SK-N-SH treated with all-trans-retinoic acid at 6 μM for 48 hours (cell line): ENCODE data around the gene EXOC1.

ENCODE experiments used
- ATAC-seq: fragments of 200-7000 bp; cut with Tn5 transposase; 3 replicates; pipeline ENCODE4 v1.9.1; 2020; ENCODE audit warnings: mild to moderate bottlenecking, moderate library complexity
- BACH2 ChIP-seq: fragments of 250-450 bp; sonication (Bioruptor Pico); IDR thresholded peaks from 2 replicates; pipeline ENCODE4 v1.9.0; 2021; ENCODE audit warnings: mild to moderate bottlenecking, borderline replicate concordance
- CSDC2 ChIP-seq: fragments of 250-450 bp; sonication (Bioruptor Pico); IDR thresholded peaks from 2 replicates; pipeline ENCODE4 v1.5.0; 2020; ENCODE audit warnings: mild to moderate bottlenecking, moderate library complexity
- ESRRG ChIP-seq: fragments of 250-450 bp; sonication (Bioruptor Pico); IDR thresholded peaks from 2 replicates; pipeline ENCODE4 v1.6.1; 2021; ENCODE audit warnings: mild to moderate bottlenecking
- GLIS3 ChIP-seq: fragments of 250-450 bp; sonication (Bioruptor Pico); IDR thresholded peaks from 2 replicates; pipeline ENCODE4 v1.5.0; 2020; ENCODE audit warnings: mild to moderate bottlenecking, moderate library complexity
- ISL1 ChIP-seq: fragments of 250-450 bp; sonication (Bioruptor Pico); IDR thresholded peaks from 2 replicates; pipeline ENCODE4 v2.1.2; 2022; ENCODE audit warnings: mild to moderate bottlenecking, moderate library complexity
- OSR1 ChIP-seq: fragments of 250-450 bp; sonication (Bioruptor Pico); IDR thresholded peaks from 2 replicates; pipeline ENCODE4 v1.8.0; 2022; ENCODE audit warnings: moderate library complexity, mild to moderate bottlenecking, inconsistent platforms
- PPARA ChIP-seq: fragments of 250-450 bp; sonication (Bioruptor Pico); IDR thresholded peaks from 2 replicates; pipeline ENCODE4 v1.5.0; 2020; ENCODE audit warnings: mild to moderate bottlenecking, borderline replicate concordance
- RARB ChIP-seq: fragments of 250-450 bp; sonication (Bioruptor Pico); IDR thresholded peaks from 2 replicates; pipeline ENCODE4 v1.8.0; 2021; ENCODE audit warnings: mild to moderate bottlenecking, moderate library complexity
- SNAI2 ChIP-seq: fragments of 250-450 bp; sonication (Bioruptor Pico); IDR thresholded peaks from 2 replicates; pipeline ENCODE4 v1.5.0; 2020; ENCODE audit warnings: mild to moderate bottlenecking, moderate library complexity
- TCF4 ChIP-seq: fragments of 250-450 bp; sonication (Bioruptor Pico); IDR thresholded peaks from 2 replicates; pipeline ENCODE4 v1.8.0; 2021; ENCODE audit warnings: mild to moderate bottlenecking, moderate library complexity, borderline replicate concordance
- TOX ChIP-seq: fragments of 250-450 bp; sonication (Bioruptor Pico); IDR thresholded peaks from 2 replicates; pipeline ENCODE4 v1.8.0; 2021; ENCODE audit warnings: mild to moderate bottlenecking, moderate library complexity, borderline replicate concordance
- ZFP3 ChIP-seq: fragments of 250-450 bp; sonication (Bioruptor Pico); IDR thresholded peaks from 2 replicates; pipeline ENCODE4 v1.5.0; 2020; ENCODE audit warnings: mild to moderate bottlenecking, moderate library complexity
- ZFP30 ChIP-seq: fragments of 450-650 bp; formaldehyde crosslinking; IDR thresholded peaks from 2 replicates; pipeline ENCODE4 v1.5.0; 2022; ENCODE audit warnings: mild to moderate bottlenecking, moderate library complexity
- ZNF565 ChIP-seq: fragments of 450-650 bp; formaldehyde crosslinking; conservative IDR thresholded peaks from 2 replicates; pipeline ENCODE4 v1.5.0; 2020; ENCODE audit warnings: low read depth, mild to moderate bottlenecking, moderate library complexity
- ZNF70 ChIP-seq: fragments of 450-650 bp; formaldehyde crosslinking; IDR thresholded peaks from 2 replicates; pipeline ENCODE4 v1.5.0; 2020; ENCODE audit warnings: mild to moderate bottlenecking, moderate library complexity
- ZNF8 ChIP-seq: fragments of 450-650 bp; formaldehyde crosslinking; IDR thresholded peaks from 2 replicates; pipeline ENCODE4 v1.5.0; 2020; ENCODE audit warnings: mild to moderate bottlenecking, moderate library complexity
- TF ChIP-seq, protein P1 (sequence below): fragments of 250-450 bp; sonication (Bioruptor Pico); IDR thresholded peaks from 2 replicates; pipeline ENCODE4 v1.8.0; 2021; ENCODE audit warnings: low read depth, mild to moderate bottlenecking, moderate library complexity, borderline replicate concordance
- TF ChIP-seq, protein P2 (sequence below): fragments of 250-450 bp; sonication (Bioruptor Pico); IDR thresholded peaks from 2 replicates; pipeline ENCODE4 v1.8.0; 2020; ENCODE audit warnings: mild to moderate bottlenecking, moderate library complexity, borderline replicate concordance
- TF ChIP-seq, protein P3 (sequence below): fragments of 250-450 bp; sonication (Bioruptor Pico); IDR thresholded peaks from 2 replicates; pipeline ENCODE4 v1.5.1; 2021; ENCODE audit warnings: mild to moderate bottlenecking, moderate library complexity
- TF ChIP-seq, protein P4 (sequence below): fragments of 250-450 bp; sonication (Bioruptor Pico); IDR thresholded peaks from 2 replicates; pipeline ENCODE4 v1.5.0; 2020; ENCODE audit warnings: mild to moderate bottlenecking, moderate library complexity
- TF ChIP-seq, protein P5 (sequence below): fragments of 250-450 bp; sonication (Bioruptor Pico); IDR thresholded peaks from 2 replicates; pipeline ENCODE4 v1.5.1; 2020; ENCODE audit warnings: low read depth, mild to moderate bottlenecking, moderate library complexity

EXOC1 gene

DNA sequence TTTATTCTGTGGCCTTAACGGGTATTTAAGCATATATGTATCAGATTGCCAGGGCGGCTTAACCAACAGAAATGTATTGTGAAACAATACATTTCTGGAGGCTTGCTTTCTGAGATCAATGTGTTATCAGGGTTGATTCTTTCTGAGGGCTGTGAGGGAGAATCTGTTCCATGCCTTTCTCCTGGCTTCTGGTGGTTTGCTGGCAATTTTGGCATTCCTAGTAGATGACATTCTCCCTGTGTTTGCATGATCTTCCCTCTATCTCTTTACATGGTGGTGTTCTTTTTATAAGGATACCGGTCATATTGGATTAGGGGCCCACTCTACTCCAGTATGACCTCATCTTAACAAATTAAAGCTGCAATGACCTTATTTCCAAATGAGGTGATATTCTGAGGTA is 78.4 kb downstream of the EXOC1 start:
- no peak for TF ChIP-seq RARB (CRISPR knock-in tag)
- TF ChIP-seq GLIS3 (CRISPR knock-in tag), result no peak
- no peak for TF ChIP-seq ZNF8
- TF ChIP-seq, protein P1, sequence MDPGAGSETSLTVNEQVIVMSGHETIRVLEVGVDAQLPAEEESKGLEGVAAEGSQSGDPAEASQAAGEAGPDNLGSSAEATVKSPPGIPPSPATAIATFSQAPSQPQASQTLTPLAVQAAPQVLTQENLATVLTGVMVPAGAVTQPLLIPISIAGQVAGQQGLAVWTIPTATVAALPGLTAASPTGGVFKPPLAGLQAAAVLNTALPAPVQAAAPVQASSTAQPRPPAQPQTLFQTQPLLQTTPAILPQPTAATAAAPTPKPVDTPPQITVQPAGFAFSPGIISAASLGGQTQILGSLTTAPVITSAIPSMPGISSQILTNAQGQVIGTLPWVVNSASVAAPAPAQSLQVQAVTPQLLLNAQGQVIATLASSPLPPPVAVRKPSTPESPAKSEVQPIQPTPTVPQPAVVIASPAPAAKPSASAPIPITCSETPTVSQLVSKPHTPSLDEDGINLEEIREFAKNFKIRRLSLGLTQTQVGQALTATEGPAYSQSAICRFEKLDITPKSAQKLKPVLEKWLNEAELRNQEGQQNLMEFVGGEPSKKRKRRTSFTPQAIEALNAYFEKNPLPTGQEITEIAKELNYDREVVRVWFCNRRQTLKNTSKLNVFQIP (CRISPR knock-in tag), result no peak
- TF ChIP-seq ZFP3, result no peak
- TF ChIP-seq ISL1 (CRISPR knock-in tag), result no peak
- no peak for TF ChIP-seq ESRRG (CRISPR knock-in tag)
- TF ChIP-seq, protein P2, sequence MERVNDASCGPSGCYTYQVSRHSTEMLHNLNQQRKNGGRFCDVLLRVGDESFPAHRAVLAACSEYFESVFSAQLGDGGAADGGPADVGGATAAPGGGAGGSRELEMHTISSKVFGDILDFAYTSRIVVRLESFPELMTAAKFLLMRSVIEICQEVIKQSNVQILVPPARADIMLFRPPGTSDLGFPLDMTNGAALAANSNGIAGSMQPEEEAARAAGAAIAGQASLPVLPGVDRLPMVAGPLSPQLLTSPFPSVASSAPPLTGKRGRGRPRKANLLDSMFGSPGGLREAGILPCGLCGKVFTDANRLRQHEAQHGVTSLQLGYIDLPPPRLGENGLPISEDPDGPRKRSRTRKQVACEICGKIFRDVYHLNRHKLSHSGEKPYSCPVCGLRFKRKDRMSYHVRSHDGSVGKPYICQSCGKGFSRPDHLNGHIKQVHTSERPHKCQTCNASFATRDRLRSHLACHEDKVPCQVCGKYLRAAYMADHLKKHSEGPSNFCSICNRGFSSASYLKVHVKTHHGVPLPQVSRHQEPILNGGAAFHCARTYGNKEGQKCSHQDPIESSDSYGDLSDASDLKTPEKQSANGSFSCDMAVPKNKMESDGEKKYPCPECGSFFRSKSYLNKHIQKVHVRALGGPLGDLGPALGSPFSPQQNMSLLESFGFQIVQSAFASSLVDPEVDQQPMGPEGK, result no peak
- TF ChIP-seq, protein P3, sequence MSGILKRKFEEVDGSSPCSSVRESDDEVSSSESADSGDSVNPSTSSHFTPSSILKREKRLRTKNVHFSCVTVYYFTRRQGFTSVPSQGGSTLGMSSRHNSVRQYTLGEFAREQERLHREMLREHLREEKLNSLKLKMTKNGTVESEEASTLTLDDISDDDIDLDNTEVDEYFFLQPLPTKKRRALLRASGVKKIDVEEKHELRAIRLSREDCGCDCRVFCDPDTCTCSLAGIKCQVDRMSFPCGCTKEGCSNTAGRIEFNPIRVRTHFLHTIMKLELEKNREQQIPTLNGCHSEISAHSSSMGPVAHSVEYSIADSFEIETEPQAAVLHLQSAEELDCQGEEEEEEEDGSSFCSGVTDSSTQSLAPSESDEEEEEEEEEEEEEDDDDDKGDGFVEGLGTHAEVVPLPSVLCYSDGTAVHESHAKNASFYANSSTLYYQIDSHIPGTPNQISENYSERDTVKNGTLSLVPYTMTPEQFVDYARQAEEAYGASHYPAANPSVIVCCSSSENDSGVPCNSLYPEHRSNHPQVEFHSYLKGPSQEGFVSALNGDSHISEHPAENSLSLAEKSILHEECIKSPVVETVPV (CRISPR knock-in tag), result no peak
- no peak for TF ChIP-seq ZNF70 (CRISPR knock-in tag)
- no peak for TF ChIP-seq ZFP30 (CRISPR knock-in tag)
- TF ChIP-seq OSR1, result no peak
- TF ChIP-seq BACH2, result no peak
- no peak for TF ChIP-seq TOX
- TF ChIP-seq PPARA (CRISPR knock-in tag), result no peak
- TF ChIP-seq, protein P4, sequence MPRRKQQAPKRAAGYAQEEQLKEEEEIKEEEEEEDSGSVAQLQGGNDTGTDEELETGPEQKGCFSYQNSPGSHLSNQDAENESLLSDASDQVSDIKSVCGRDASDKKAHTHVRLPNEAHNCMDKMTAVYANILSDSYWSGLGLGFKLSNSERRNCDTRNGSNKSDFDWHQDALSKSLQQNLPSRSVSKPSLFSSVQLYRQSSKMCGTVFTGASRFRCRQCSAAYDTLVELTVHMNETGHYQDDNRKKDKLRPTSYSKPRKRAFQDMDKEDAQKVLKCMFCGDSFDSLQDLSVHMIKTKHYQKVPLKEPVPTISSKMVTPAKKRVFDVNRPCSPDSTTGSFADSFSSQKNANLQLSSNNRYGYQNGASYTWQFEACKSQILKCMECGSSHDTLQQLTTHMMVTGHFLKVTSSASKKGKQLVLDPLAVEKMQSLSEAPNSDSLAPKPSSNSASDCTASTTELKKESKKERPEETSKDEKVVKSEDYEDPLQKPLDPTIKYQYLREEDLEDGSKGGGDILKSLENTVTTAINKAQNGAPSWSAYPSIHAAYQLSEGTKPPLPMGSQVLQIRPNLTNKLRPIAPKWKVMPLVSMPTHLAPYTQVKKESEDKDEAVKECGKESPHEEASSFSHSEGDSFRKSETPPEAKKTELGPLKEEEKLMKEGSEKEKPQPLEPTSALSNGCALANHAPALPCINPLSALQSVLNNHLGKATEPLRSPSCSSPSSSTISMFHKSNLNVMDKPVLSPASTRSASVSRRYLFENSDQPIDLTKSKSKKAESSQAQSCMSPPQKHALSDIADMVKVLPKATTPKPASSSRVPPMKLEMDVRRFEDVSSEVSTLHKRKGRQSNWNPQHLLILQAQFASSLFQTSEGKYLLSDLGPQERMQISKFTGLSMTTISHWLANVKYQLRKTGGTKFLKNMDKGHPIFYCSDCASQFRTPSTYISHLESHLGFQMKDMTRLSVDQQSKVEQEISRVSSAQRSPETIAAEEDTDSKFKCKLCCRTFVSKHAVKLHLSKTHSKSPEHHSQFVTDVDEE (CRISPR knock-in tag), result no peak

DNA sequence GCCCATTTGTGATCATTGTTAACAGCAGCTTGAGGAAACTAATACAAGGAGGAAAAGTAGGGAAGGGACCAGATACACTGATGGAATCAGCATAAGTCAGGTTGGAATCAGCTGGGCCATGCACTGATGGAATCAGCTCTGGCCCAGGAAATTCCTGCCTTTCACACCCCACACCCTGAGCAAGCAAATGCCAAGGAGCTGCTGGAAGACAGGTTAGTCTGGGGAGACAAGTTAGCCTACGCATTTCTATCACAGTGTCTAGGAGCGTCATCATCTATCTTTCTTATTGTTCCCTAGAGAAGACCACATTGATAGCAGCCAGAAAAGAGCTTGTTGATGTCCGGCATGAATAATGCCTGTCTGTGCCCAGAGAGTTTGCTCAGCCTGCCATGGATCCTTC is 79.1 kb downstream of the EXOC1 start:
- TF ChIP-seq CSDC2 (CRISPR knock-in tag) (no peak), PPARA (CRISPR knock-in tag) (no peak), TCF4 (no peak), ZNF8 (no peak), ZFP3 (no peak), RARB (CRISPR knock-in tag) (no peak), ISL1 (CRISPR knock-in tag) (no peak), SNAI2 (CRISPR knock-in tag) (no peak), ZNF70 (CRISPR knock-in tag) (no peak), ZFP30 (CRISPR knock-in tag) (no peak), GLIS3 (CRISPR knock-in tag) (no peak), ZNF565 (no peak)
- TF ChIP-seq, protein P5, sequence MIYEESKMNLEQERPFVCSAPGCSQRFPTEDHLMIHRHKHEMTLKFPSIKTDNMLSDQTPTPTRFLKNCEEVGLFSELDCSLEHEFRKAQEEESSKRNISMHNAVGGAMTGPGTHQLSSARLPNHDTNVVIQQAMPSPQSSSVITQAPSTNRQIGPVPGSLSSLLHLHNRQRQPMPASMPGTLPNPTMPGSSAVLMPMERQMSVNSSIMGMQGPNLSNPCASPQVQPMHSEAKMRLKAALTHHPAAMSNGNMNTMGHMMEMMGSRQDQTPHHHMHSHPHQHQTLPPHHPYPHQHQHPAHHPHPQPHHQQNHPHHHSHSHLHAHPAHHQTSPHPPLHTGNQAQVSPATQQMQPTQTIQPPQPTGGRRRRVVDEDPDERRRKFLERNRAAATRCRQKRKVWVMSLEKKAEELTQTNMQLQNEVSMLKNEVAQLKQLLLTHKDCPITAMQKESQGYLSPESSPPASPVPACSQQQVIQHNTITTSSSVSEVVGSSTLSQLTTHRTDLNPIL, result no peak
- TF ChIP-seq, protein P3 (CRISPR knock-in tag), result no peak
- TF ChIP-seq, protein P4 (CRISPR knock-in tag), result no peak
- no peak for ATAC-seq

More for the DNA sequence above, 78.4 kb downstream of the EXOC1 start:
- ATAC-seq, result no peak
